Myocyte (in vitro differentiated cells): Measurements from ENCODE around the gene ZNF581. TPM values are rescaled to one million over a fixed set of nuclear protein-coding genes. Genes with fewer than 3 reads are reported as not detected.
A peak's percentile ranks its signal among the peaks of the same experiment; 100 is the strongest.

Experiments
- DNase-seq: peaks from one replicate; pipeline ENCODE4 v3.0.0-alpha.2; 2012; ENCODE audit warnings: low read depth
- total RNA-seq: library from RNA; depleted of rRNA; stranded (reverse); fragments of >200 nt; gene quantifications from 2 replicates; pipeline ENCODE4 v1.2.3, GENCODE V29; 2014

The ZNF581 gene
- total RNA-seq, 1 donor from 2014 or later = 11.4 TPM

DNA sequence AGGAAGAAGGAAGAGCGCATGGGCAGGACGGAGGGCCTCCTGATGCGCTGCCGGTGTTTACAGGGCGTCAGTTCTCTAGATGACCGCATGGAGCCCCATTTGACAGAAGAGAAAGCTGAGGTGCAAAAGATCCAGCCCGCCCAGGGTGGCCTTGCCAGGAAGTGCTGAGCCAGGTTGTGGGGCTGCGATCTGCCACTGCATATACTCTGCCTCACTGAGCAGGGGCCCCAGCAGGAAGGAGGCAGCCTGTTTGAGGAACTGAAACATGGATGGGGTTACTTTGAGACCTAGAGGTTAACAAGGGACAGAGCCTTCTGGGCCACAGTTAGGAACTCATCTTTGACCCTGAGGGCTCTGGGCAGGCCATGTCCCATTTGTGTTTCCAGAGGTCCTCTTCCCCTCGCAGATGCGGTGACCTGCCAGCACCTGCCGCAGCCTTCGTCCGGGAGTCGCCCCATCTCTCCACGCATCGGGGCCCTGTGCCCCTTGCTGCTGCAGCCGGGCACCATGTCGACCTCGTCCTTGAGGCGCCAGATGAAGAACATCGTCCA, 34.7 kb downstream of the ZNF581 start:
- DNase-seq = no peak

DNA sequence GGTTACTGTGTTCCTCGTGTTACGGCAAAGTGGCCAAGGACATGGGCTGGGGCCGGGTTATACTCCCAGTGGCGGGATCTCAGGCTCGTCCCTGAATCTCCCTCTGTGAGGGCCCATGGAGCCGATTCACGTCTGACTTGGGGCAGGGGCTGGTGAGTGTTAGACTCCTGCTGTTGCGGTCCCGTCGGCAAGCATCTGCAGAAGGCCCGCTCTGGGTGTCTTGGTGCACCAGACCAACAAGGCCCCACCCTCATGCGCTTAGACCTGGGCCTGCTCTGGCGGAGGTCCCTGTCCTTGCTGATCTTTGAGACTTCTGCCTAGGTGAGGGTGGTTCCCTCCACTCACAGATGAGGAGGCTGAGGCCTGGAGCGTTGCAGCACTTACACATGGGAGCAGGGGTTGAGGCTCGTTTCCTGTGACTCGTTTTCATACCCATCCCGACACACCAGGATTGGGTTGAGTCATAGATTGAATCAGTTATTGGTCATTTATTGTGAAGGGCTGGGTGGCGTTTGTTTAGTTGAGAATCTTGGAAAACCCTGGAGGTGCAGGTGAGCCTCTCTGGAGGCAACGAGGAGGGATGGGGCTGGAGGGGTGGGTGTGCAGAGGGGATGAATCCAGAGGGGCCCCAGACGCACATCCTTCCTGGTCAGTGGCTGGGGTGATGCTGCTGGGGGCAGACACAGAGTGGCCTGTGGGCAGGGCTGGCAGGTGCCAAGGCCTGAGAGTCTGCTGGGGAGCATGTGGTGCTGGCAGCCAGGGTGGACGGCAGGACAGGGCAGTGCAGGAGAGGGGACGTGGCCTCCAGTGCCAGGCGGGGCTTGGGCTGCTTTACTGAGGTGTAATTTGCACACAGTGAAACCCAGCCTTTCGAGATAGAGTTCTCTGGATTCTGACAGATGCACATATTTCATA, 36.2 kb downstream of the ZNF581 start:
- no peak for DNase-seq

DNA sequence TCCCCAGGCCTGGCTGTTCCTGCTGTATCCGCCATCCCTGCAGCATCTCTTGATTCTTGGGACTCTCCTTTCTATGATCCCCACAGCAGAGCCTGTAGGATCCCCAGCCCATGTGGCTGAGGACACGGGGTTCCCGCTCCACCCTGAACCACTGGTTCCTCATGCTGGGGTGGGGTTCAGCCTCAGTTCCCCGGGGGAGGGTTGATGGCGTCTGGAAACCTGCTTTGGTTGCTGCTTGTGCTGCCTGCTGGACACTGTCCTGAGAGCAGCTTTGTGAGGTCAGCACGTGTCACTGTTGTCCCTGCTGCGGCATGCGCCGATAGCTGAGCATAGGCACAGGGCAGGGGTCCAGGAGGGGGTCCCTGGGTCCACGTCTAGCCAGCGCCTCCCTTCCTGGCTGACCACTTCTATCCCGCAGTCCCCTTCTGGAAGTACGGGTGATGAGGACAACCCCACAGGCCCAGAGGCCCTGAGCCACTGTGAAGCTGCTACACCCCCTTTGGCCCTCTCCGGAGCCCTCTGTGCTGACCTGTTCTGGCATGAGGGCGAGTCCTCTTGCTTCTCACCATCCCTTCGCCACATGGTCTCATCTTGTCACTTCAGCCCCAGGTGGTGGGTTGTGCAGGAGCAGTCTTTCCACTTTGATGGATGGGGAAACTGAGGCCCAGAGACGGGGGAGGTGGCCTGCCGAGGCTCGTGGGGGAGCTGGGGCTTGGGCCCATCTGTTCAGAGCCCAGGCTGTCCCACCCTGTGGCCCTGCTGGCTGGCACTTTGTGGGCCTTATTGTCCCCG, 37.1 kb downstream of the ZNF581 start:
- no peak for DNase-seq

DNA sequence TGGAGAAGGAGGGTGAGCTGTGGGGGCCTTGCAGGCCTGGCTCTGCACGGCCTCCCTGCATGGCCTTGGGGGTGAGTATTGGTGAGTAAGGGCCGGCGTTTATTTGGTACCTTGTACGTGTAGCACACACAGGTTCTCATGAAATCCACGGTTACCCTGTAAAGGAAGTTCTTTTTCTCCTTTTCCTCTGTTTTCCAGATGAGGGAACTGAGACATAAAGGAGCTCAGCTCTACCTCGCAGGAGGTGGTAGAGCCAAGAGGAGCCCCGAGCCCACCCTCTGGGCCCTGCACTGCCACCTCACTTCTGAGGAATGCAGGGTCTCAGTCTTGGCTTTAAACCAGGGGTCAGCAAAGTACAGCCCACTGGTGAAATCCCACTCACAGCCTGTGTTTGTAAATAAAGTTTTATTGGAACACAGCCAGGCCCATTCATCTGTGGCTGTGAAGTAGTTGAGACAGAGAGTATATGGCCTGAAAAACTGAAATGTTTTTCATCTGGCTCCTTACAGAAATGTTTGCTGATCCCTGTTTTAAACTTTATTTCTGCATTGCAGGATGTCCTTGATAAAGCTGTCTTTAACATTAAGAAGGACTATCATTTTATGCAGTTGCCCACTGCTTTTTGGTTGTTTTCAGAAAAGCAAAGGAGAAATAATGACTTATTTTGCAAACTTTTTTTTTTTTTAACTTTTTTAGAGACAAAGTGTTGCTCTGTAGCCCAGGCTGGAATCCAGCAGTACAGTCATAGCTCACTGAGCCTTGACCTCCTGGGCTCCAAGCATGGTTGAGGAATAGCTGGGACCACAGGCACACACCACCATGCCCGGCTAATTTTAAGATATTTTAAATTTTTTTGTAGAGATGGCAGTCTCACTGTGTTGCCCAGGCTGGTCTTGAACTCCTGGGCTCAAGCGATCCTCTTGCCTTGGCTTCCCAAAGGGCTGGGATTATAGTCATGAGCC, 38.0 kb downstream of the ZNF581 start:
- DNase-seq = no peak

DNA sequence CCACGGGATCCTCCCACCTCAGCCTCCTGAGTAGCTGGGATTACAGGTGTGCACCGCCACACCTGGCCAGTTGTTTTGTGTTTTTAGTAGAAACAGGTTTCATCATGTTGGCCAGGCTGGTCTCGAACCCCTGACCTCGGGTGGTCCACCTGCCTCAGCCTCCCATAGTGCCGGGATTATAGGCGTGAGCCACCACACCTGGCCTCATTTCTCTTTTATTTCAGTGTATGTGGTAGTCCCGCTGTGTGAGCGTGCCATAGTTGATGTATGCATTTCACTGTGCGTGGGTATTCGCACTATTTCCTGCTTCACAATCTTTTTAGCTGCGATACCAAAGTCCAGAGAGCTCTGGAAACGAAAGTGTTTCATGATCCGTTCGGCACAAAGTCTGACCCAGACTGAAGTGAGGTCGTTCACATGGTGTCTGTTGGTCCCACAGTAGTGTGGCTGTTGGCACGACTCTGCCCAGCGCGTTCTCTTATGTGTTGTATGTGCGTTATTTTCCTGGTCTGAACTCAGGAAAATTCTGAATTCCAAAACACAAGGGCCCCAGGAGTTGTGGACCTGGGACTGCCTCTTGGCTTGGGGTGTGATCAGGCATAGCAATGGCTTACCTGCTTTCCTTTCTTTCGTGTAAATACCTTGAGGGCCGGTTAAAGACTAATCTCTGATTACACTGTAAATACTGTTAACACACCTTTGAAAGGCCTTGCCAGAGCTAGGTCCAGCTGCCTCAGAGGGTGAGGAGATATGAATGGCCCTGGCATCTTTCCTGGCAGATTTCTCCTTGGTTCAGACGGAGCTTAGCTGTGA, 40.2 kb downstream of the ZNF581 start:
- no peak for DNase-seq

DNA sequence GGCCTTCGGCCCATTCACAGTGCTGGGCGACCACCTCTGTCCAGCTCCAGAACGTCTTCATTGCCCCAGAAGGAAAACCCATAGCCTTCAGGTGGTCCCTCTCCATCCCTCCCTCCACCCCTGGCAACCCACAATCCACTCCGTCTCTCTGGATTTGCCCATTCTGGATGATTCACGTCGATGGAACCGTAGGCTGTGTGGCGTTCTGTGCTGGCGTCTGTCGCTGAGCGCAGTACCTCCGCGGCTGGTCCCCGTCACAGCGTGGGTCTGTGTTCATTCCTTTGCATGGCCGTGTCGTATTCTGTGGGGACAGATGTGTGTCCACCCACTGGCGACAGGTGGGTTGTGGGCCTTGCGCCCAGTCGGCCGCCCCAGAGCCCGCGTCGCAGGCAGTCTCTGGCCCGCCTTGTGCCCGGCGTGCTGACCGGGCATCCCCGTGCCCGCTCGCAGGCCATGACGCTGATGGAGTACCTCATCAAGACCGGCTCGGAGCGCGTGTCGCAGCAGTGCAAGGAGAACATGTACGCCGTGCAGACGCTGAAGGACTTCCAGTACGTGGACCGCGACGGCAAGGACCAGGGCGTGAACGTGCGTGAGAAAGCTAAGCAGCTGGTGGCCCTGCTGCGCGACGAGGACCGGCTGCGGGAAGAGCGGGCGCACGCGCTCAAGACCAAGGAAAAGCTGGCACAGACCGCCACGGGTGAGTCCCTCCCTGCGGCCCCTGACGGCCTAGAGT, 41.7 kb downstream of the ZNF581 start:
- DNase-seq = no peak

DNA sequence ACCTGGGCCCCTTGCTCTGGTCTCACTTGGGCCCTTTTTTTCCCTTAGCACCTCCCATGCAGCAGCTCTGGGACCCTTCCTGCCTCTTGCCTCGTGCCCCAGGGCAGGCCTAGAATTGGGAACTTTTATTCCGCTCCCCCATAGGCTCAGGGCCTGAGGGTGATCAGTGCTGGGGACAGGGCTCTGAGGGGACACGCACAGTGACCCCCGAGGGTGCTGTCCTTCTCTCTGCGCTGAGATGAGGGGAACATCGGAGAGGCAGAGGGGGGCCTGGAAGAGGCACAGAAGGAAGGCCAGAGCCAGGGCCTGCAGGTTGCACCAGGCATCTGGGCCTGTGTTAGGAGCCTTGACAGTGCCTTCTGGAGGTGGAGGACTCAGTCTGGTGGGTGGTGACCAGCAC, 42.3 kb downstream of the ZNF581 start:
- no peak for DNase-seq

DNA sequence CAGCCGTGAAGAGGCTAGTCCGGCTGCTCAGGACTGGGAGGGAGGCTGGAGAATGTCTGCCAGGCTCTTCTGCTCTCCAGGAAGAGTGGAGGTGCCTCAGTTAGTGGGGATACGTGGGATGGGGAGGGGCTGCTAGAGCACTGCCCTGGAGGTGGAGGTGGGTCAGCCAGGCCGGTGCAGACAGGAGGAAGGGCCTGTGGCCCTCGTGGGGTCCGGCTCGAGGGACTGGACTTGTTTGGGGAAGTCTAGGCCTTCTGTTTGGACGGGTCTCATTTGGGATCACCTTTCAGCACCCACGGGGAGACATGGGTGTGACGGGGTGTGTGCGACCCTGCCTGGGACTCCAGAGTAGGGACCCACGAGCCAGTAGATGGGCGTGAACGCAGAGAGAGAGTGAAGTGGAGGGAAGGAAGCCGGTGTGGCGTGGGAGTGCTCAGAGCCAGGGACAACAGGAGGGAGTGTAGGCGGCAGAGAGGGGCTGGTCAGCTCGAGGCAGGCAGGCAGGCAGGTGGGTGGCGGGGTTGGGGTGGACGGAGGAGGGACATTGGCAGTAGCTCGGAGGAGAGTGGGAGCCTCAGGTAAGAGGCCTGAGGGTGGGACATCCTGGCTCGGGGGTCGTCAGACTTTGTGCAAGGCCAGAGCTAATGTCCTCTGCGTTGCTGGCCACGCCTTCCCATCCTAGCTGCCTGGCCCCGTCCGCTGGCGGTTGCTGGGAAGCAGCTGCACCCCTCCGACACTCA, 43.0 kb downstream of the ZNF581 start:
- no peak for DNase-seq

DNA sequence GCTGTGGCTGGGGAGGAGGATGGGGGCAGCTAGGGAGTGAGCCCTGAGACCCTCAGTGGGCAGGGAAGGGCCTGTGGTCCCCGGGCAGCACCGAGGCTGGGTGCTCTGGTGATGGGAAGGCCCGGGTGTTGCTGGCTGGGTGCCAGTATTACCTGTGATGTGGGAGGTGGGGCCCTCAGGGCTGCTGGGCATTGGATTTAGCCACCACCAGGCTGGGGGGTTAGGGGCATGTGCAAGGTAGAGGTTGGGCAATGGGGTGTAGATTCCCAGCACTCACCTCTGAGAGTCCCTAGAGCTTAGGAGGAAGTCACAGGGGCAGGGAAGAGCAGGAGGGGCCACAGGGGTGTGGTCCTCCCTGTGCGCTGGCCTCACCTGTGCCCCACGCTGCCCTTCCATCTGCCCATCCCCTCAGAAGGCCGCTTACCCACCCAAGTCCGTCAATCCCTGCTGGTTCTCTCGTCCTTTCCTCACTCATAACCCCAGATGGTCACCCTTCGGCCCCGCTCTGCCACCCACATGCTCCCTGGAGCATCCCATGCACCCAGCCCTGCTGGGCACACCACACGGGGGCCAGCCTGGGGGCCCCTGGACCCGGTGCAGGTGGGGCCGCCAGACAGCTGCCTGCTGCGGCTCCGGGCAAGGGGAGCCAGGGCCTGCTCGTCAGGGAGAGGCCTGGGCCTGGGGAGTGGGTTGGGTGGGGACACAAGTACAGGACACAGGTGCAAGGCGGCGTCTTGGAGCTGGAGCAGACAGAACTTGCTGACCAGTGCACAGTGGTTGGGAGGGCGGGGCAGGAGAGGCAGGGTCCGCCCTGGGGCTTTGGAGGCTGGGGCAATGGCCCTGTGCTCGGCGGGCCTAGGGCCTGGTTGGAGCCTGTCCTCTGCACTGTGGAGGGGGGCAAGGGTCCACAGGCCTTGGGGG, 44.1 kb downstream of the ZNF581 start:
- no peak for DNase-seq

DNA sequence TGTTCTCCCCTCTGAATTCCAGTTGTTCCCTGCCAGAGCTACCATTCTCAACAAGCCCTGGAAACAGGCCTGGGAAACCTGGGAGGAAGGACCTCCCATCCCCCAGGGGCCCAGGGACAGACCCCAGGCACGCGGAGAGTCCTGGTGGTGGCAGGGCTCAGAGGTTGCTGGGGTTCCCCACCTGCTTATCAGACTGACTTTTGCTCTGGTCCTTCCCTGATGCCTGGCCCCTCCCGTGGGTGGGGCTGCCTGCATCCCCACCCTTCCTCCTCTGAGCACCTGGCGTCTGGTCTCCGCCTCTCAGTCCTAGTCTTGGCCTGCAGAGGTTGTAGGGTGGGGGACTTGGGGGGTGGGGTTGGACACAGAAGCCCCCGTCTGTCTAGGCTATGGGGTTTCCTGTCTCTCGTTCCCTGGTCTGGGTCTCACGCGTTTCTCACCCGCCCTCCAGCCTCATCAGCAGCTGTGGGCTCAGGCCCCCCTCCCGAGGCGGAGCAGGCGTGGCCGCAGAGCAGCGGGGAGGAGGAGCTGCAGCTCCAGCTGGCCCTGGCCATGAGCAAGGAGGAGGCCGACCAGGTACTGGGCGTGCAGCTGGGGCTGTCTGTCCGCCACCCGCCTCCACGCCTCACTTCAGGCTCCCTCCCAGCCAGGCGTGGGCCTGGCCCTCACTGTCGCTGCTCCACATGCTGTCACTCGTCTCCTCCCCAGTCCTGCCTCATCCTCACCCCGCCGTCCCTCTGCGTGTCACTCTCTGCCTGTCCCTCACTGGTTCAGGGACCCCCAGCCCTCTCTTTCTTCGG, 45.2 kb downstream of the ZNF581 start:
- DNase-seq = peak; percentile 44

DNA sequence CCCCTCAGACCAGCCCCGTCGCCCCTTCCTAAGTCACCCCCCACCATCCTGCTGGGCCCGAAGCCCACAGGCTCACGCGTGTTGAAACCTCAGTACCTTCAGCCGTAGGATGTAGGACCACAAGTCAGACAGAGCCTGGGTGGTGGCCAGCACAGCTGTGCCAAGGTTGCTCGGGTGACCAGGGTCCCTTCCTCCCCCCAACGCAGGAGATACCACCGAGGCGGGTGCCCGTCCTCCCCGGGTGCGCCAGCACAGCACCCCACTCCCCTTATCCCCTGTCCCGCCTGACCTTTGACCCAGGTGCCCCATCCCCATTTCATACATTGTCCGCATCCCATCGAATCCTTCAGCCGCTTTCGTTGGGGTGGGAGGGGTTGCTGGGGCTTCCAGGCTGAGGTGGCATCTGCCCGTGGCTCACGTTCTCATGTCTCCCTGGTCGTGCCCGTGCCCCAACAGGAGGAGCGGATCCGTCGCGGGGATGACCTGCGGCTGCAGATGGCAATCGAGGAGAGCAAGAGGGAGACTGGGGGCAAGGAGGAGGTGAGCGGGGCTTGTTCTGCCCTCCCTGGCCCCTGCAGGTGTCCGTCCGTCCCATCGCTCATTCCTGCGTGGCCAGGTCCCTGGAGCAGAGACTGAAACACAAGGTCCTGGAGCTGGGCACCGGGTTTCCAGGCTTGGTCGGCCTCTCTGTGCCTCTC, 46.1 kb downstream of the ZNF581 start:
- DNase-seq = no peak

DNA sequence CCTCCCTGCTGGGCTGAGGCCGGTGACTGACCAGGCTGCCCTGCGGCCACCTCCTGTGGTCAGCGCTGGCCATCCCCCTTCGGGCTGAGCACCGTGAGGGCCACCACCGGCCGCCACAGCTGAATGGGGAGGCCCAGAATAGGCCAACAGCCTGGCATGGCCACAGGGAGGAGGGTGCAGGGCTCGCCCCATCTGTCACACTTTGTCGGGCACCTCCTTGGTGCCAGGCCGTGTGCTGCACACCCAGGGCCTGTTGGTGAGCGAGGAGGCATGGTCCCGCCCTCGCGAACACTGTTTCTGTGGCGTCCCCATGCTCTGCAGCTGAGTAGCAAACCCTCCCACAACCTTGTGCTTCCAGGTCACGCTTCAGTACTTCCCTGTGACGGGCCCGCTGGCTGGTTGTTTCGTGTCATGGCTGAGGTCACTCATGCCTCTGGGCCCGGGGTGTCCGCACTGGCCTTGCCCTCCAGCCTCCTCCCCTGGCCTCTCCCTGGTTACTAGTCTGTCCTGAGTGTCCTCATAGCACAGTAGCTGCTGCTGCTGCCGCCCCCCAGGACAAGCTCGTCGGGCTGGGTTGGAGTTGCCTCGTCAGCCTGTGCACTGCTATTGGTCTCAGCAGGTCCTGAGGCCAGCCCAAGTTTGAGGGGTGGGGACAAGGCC, 46.8 kb downstream of the ZNF581 start:
- DNase-seq = no peak

DNA sequence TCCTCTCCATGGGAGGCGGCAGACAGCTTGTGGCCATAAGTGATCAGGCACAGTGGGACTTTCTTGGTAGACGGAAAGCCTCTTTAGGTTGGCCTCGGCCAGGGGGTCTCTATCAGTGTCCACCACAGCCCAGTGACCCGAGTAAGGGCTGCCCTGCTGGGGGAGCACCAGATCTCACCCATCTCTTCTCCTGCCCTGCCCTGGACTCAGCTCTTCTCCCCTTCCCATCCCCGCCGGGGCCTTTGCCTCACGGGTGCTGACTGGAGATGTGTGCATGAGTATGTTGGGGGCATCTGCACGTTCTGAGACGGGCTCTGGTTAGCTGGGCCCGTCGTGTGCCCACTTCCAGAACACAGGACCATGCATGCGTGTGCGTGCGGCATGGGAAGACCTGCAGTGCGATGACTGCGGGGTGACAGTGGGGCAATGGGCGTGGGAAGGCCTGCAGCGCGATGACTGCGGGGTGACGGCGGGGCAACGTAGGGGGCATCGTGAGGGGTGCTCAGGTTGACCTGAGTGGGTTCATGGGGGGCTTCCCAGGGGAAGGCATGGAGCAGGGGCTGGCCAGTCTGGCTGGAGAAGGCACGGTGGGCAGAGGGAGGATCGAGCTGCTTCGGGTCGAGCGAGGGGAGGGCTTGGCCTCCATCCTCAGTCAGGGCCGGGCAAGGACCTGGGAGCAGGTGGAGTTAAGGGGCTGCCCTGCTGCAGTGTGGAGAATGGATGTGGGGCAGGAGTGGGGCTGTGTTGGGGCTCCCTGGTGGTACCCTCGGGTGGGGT, 47.5 kb downstream of the ZNF581 start:
- DNase-seq = no peak

DNA sequence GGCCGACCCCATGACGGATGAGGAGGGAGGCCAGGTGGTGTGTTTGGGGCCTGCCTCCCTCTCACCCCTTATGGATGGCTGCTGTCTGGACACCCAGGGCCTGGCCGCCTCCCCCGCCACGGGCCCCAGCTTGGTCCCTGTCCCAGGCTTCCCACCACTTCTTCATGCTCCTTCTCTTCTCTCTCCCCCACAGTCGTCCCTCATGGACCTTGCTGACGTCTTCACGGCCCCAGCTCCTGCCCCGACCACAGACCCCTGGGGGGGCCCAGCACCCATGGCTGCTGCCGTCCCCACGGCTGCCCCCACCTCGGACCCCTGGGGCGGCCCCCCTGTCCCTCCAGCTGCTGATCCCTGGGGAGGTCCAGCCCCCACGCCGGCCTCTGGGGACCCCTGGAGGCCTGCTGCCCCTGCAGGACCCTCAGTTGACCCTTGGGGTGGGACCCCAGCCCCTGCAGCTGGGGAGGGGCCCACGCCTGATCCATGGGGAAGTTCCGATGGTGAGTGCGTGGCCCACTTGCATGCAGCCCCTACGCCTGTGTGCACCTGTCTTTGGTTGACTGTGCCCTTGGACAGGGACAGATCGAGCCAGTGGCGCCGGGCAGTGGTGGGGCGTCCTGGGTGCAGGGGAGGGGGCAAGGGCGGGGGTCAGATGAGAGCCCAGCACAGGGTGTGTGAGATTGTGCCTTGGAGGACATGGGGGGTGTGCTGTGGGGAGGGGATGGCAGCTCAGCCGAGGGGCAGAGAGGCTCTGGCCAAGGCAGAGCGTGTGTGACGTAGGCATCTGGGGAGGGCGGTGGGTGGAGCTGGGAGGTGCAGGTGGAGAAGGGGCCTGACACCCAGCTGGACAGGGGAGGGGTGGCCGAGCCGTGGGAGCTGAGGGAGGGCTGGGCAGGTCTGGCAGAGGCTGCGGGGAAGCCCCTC, 48.4 kb downstream of the ZNF581 start:
- DNase-seq = no peak
